Measurements from ENCODE around the gene GNB1. TPM values are rescaled to one million over a fixed set of nuclear protein-coding genes. Genes with fewer than 3 reads are reported as not detected.

Gene GNB1
- total RNA-seq, 1 experiment from 2014 or later, result 400 TPM

DNA sequence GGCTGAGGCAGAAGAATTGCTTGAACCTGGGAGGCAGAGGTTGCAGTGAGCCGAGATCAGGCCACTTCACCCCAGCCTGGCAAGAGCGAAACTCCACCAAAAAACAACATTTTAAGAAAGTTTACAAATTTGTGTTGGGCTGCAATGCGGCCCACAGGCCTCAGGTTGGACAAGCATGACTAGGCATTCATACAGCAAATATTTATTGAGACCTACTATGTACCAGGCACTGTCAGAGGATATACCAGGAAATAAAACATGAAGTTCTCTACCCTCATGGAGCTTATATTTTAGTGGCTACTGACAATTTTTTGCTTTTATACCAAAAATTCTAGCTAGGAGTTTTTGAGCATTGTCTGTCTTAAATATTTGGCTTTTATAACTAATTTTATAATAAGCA is 23.7 kb downstream of the GNB1 start:
- H2BK12ac ChIP-seq (ENCODE audit: insufficient read length, low read depth, low read length), result no peak overlapping the region
- H3K9me3 ChIP-seq (ENCODE audit: control insufficient read depth, low read depth, low read length), result no peaks in the 10 kb centered on the region

More for the DNA sequence above, 23.7 kb downstream of the GNB1 start:
- Histone ChIP-seq H3K23ac (ENCODE audit: insufficient read length, low read depth, low read length) (no peak overlapping the region), H2BK120ac (ENCODE audit: low read depth, low read length, poor library complexity, severe bottlenecking) (no peak overlapping the region), H2AK5ac (ENCODE audit: insufficient read length, low read length) (no peak overlapping the region), H3K14ac (ENCODE audit: insufficient read depth, low read length) (no peak overlapping the region), H2BK15ac (ENCODE audit: low read depth, low read length) (no peak overlapping the region), H2BK20ac (ENCODE audit: low read depth, low read length, poor library complexity, severe bottlenecking) (no peak overlapping the region), H3K27ac (ENCODE audit: insufficient read length, low read depth, low read length) (no peak overlapping the region), H3K27me3 (ENCODE audit: insufficient read depth, low read length) (no peaks in the 10 kb centered on the region), H3K79me1 (ENCODE audit: insufficient read depth, low read depth, low read length, poor library complexity, severe bottlenecking) (peaks cover 8% of the 10 kb centered on the region), H2BK5ac (ENCODE audit: insufficient read length, low read length) (no peak overlapping the region), H4K8ac (replicated peaks; ENCODE audit: insufficient read length, low read depth, low read length) (no peak overlapping the region), H3K18ac (ENCODE audit: insufficient read length, low read depth, low read length) (no peak overlapping the region), H3K9ac (ENCODE audit: extremely low read depth, insufficient read length, low read length) (no peak overlapping the region), H4K91ac (ENCODE audit: insufficient read length, low read depth, low read length) (no peak overlapping the region), H2AFZ (ENCODE audit: low read length) (no peak overlapping the region), H3K23me2 (ENCODE audit: insufficient read length, low read depth, low read length, poor library complexity, severe bottlenecking) (no peaks in the 10 kb centered on the region), H3K56ac (ENCODE audit: insufficient read length, low read depth, low read length) (no peak overlapping the region), H3K79me2 (ENCODE audit: insufficient read depth, low read length) (peaks cover 73% of the 10 kb centered on the region), H3K4me1 (ENCODE audit: insufficient read depth, low read length) (no peaks in the 10 kb centered on the region), H4K5ac (ENCODE audit: insufficient read length, low read depth, low read length) (no peak overlapping the region), H4K20me1 (ENCODE audit: control insufficient read depth, insufficient read depth, insufficient read length) (no peaks in the 10 kb centered on the region), H3K4ac (ENCODE audit: low read depth, low read length) (no peak overlapping the region), H3T11ph (ENCODE audit: low read length) (no peak overlapping the region), H3K4me2 (ENCODE audit: insufficient read depth, insufficient read length, low read length) (no peak overlapping the region)
- Mint-ChIP-seq H3K9me3 (no peaks in the 10 kb centered on the region), H3K4me1 (peaks cover 22 to 25% of the 10 kb centered on the region in 2 experiments), H3K27ac (no peak overlapping the region), H3K36me3 (ENCODE audit: insufficient read depth in 1 of 3, low read depth in 3 of 3) (peaks cover 20 to 35% (median 32%) of the 10 kb centered on the region in 3 experiments), H3K4me3 (no peak overlapping the region), H3K27me3 (ENCODE audit: low read depth) (no peaks in the 10 kb centered on the region)
- no CpG with 5 or more reads among the region's 3 CpGs for WGBS (ENCODE audit: extremely low coverage, insufficient read length, low lambda C conversion rate)
- DNase-seq, result no peak
- TF ChIP-seq, protein P1, sequence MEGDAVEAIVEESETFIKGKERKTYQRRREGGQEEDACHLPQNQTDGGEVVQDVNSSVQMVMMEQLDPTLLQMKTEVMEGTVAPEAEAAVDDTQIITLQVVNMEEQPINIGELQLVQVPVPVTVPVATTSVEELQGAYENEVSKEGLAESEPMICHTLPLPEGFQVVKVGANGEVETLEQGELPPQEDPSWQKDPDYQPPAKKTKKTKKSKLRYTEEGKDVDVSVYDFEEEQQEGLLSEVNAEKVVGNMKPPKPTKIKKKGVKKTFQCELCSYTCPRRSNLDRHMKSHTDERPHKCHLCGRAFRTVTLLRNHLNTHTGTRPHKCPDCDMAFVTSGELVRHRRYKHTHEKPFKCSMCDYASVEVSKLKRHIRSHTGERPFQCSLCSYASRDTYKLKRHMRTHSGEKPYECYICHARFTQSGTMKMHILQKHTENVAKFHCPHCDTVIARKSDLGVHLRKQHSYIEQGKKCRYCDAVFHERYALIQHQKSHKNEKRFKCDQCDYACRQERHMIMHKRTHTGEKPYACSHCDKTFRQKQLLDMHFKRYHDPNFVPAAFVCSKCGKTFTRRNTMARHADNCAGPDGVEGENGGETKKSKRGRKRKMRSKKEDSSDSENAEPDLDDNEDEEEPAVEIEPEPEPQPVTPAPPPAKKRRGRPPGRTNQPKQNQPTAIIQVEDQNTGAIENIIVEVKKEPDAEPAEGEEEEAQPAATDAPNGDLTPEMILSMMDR (conservative IDR thresholded peaks at IDR 0.05), result no peak

Data from H9 (cell line).